ENCODE measurements around the gene CD3E. TPM values are rescaled to one million over a fixed set of nuclear protein-coding genes. Genes with fewer than 3 reads are reported as not detected.

CD3E gene
- total and polyA plus RNA-seq, 2 of the 8 experiments (the other 6 are each of a cell fraction or from before 2014, with no cell fraction given), result not detected

DNA sequence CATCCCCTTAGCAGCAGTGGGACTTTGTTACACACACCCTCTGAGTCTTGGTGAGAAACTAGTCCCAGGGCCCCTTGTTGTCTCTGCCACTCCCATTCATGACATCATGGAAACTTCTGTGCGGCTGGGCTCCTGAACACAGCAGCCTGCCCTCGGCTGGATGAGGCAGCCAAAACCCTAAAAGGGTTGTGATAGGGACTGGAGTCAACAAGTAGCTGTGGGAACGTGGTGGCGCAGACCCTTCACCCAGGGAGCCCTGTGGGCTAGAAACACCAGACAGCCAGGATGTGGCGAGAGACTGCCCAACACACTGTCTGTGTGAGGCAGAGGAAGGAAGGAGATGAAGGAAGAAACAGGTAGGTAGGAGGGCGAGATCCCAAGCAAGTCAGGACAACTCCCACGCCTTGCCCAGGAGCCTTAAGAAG lies 34.1 kb downstream of the CD3E start:
- no peak overlapping the region; the same call in 1 of the 2 replicates for H2BK15ac ChIP-seq (ENCODE audit: low read length)
- no peak overlapping the region for H2BK20ac ChIP-seq (ENCODE audit: low read length)
- no peak overlapping the region for H3K4me3 ChIP-seq (ENCODE audit: extremely low read depth in 1 of 4, insufficient read depth in 2 of 4, low read depth in 3 of 4, low read length in 4 of 4)
- H3K79me1 ChIP-seq (ENCODE audit: low read depth, low read length), result no peaks in the 10 kb centered on the region; the same call in 1 of the 2 replicates
- H3K4me2 ChIP-seq (ENCODE audit: insufficient read depth in 1 of 2, low read depth in 2 of 2, low read length in 2 of 2), result no peak overlapping the region
- no peak overlapping the region for H4K91ac ChIP-seq (replicated peaks; ENCODE audit: insufficient read length, low read length)
- H4K20me1 ChIP-seq (replicated peaks in 1 of 2; ENCODE audit: control insufficient read depth in 1 of 2, insufficient read depth in 2 of 2, low read length in 2 of 2), result no peaks in the 10 kb centered on the region
- H2AFZ ChIP-seq (ENCODE audit: low read length), result peak overlapping the region; percentile 68
- no peaks in the 10 kb centered on the region; a peak in 1 of 7 replicates for H3K27me3 ChIP-seq (replicated peaks in 1 of 4; ENCODE audit: control insufficient read depth in 3 of 4, extremely low read depth in 1 of 4, insufficient read depth in 3 of 4, low read length in 3 of 4)
- H2BK5ac ChIP-seq (ENCODE audit: low read depth, low read length), result no peak overlapping the region
- 87% methylated on average over 5 of the region's 7 CpGs; no CpG with 5 or more reads in 1 of the 2 experiments for WGBS, 2 experiments (ENCODE audit: extremely low coverage in 1 of 2, insufficient coverage in 1 of 2, insufficient read length in 1 of 2, insufficient replicate concordance in 2 of 2, low coverage in 1 of 2, low lambda C conversion rate in 2 of 2, missing lambda C conversion rate in 1 of 2)
- H3K56ac ChIP-seq (replicated peaks; ENCODE audit: insufficient read length, low read depth, low read length), result no peak overlapping the region
- no peaks in the 10 kb centered on the region for H3K79me2 ChIP-seq (ENCODE audit: control insufficient read depth in 1 of 2, insufficient read depth in 2 of 2, low read length in 2 of 2)
- no peak overlapping the region for H2AK5ac ChIP-seq (ENCODE audit: low read depth, low read length)
- no peak overlapping the region for H3K23ac ChIP-seq (ENCODE audit: insufficient read length)
- peaks cover 1 to 3% of the 10 kb centered on the region in 2 experiments; a peak in 1 of 4 replicates for H3K9me3 ChIP-seq (ENCODE audit: insufficient read depth in 2 of 2, low read depth in 1 of 2, low read length in 1 of 2)
- no peaks in the 10 kb centered on the region for H3K36me3 ChIP-seq (ENCODE audit: control insufficient read depth in 2 of 4, insufficient read depth in 4 of 4, low read length in 3 of 4)
- FAIRE-seq (no peak), DNase-seq (ENCODE audit: low read depth in 1 of 2, low spot score in 2 of 2) (no peak)
- H2BK120ac ChIP-seq (replicated peaks; ENCODE audit: low read depth, low read length), result no peak overlapping the region
- H2BK12ac ChIP-seq (ENCODE audit: low read depth, low read length), result peak overlapping the region; percentile 84; the same call in 1 of the 2 replicates
- H3K18ac ChIP-seq (ENCODE audit: extremely low read depth, low read length), result no peak overlapping the region
- no peak overlapping the region for H3K9ac ChIP-seq (replicated peaks in 1 of 4; ENCODE audit: extremely low read depth in 1 of 4, low read depth in 3 of 4, low read length in 3 of 4)
- H3K27ac ChIP-seq (ENCODE audit: low read depth, low read length), result no peak overlapping the region
- no peak overlapping the region for H4K5ac ChIP-seq (ENCODE audit: insufficient read length, low read depth, low read length)
- H3K4ac ChIP-seq (replicated peaks; ENCODE audit: insufficient read length, low read depth, low read length), result no peak overlapping the region
- H3K23me2 ChIP-seq (ENCODE audit: low read depth, low read length), result no peaks in the 10 kb centered on the region
- no peaks in the 10 kb centered on the region for H3K4me1 ChIP-seq (replicated peaks in 1 of 4; ENCODE audit: control insufficient read depth in 3 of 4, insufficient read depth in 4 of 4, low read length in 3 of 4)
- no peak overlapping the region for H4K8ac ChIP-seq (ENCODE audit: extremely low read depth, insufficient read depth, low read length)
- ChIA-PET POLR2A (ENCODE audit: partially characterized antibody) (interaction anchor here (2.0 kb wide), 1 partner anchor 10 kb away, joined by 6 read pairs; no protein-coding TSS in a partner anchor), CTCF (ENCODE audit: partially characterized antibody) (interaction anchor here (0.6 to 4.9 kb wide), 5 partner anchors 9 to 108 kb away, joined by 3 to 24 read pairs (median 3); no protein-coding TSS in a partner anchor)
- H3K14ac ChIP-seq (ENCODE audit: insufficient read length), result no peak overlapping the region
- TF ChIP-seq EZH2 (IDR thresholded peaks at IDR 0.05; ENCODE audit: low read depth, low read length, severe bottlenecking), result no peak
- TF ChIP-seq JUN (IDR thresholded peaks at IDR 0.05; ENCODE audit: low read depth, low read length), result no peak
- TF ChIP-seq EP300 (IDR thresholded peaks at IDR 0.05; ENCODE audit: borderline replicate concordance in 1 of 2, low read depth in 2 of 2, low read length in 2 of 2), result no peak
- no peak for TF ChIP-seq SRF (IDR thresholded peaks at IDR 0.05; ENCODE audit: low read depth, low read length)
- no peak for TF ChIP-seq CBX5 (IDR thresholded peaks at IDR 0.05; ENCODE audit: low read depth, low read length)
- TF ChIP-seq BACH1 (IDR thresholded peaks at IDR 0.05; ENCODE audit: low read length), result no peak
- TF ChIP-seq, protein P1, sequence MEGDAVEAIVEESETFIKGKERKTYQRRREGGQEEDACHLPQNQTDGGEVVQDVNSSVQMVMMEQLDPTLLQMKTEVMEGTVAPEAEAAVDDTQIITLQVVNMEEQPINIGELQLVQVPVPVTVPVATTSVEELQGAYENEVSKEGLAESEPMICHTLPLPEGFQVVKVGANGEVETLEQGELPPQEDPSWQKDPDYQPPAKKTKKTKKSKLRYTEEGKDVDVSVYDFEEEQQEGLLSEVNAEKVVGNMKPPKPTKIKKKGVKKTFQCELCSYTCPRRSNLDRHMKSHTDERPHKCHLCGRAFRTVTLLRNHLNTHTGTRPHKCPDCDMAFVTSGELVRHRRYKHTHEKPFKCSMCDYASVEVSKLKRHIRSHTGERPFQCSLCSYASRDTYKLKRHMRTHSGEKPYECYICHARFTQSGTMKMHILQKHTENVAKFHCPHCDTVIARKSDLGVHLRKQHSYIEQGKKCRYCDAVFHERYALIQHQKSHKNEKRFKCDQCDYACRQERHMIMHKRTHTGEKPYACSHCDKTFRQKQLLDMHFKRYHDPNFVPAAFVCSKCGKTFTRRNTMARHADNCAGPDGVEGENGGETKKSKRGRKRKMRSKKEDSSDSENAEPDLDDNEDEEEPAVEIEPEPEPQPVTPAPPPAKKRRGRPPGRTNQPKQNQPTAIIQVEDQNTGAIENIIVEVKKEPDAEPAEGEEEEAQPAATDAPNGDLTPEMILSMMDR (IDR thresholded peaks at IDR 0.05; ENCODE audit: control extremely low read depth in 1 of 3, insufficient read depth in 1 of 3, low read depth in 1 of 3, low read length in 3 of 3), result no peak
- no peak for TF ChIP-seq BCL11A (IDR thresholded peaks at IDR 0.05; ENCODE audit: low read depth in 2 of 2, low read length in 2 of 2)
- no peak for TF ChIP-seq ASH2L (IDR thresholded peaks at IDR 0.05; ENCODE audit: low read length)
- TF ChIP-seq HDAC2 (IDR thresholded peaks at IDR 0.05; ENCODE audit: borderline replicate concordance in 1 of 2, low read depth in 2 of 2, low read length in 2 of 2), result no peak
- no peak for TF ChIP-seq KDM1A (IDR thresholded peaks at IDR 0.05; ENCODE audit: borderline replicate concordance, low read length)

Measured in H1 (cell line).